Neuronal stem cell (in vitro differentiated cells): ENCODE measurements around the gene PAOX.

Experiments
- DNase-seq: peaks from one replicate; pipeline ENCODE4 v3.0.0-alpha.2; 2013; ENCODE audit warnings: low spot score
- H2AFZ ChIP-seq: one replicate; pipeline ENCODE4 v1.6.1; 2013; ENCODE audit warnings: mild to moderate bottlenecking, low read length, inconsistent platforms
- H2AK5ac ChIP-seq: 2 replicates; pipeline ENCODE4 v1.6.1; 2013; ENCODE audit warnings: low read depth, mild to moderate bottlenecking, inconsistent platforms, low read length, moderate library complexity, mixed read lengths
- H2BK120ac ChIP-seq: 2 replicates; pipeline ENCODE4 v1.6.1; 2013; ENCODE audit warnings: low read depth, mild to moderate bottlenecking, inconsistent platforms, low read length, moderate library complexity, mixed read lengths
- H2BK12ac ChIP-seq: one replicate; pipeline ENCODE4 v1.6.1; 2013; ENCODE audit warnings: low read length, inconsistent platforms
- H2BK15ac ChIP-seq: 2 replicates; pipeline ENCODE4 v1.6.1; 2013; ENCODE audit warnings: mild to moderate bottlenecking, low read length, inconsistent platforms, mixed read lengths
- H2BK5ac ChIP-seq: one replicate; pipeline ENCODE4 v1.6.1; 2013; ENCODE audit warnings: inconsistent platforms, mild to moderate bottlenecking, low read length, moderate library complexity
- H3K14ac ChIP-seq: one replicate; pipeline ENCODE4 v1.6.1; 2013; ENCODE audit warnings: low read length, inconsistent platforms
- H3K18ac ChIP-seq: 2 replicates; pipeline ENCODE4 v1.6.1; 2013; ENCODE audit warnings: low read length, inconsistent platforms
- H3K23ac ChIP-seq: 2 replicates; pipeline ENCODE4 v1.6.1; 2013; ENCODE audit warnings: low read depth, mild to moderate bottlenecking, mixed read lengths, low read length, inconsistent platforms; ENCODE audit not compliant: poor library complexity
- H3K27ac ChIP-seq: replicated peaks from 3 replicates; pipeline ENCODE4 v1.5.1; 2013; ENCODE audit warnings: low read length, inconsistent platforms
- H3K27me3 ChIP-seq, 3 experiments: 2 replicates each; pipeline ENCODE4 v1.6.1; 2013; ENCODE audit warnings: low read length in 3 of 3, mild to moderate bottlenecking in 2 of 3, inconsistent platforms in 1 of 3, low read depth in 1 of 3, mixed read lengths in 1 of 3, moderate library complexity in 1 of 3; ENCODE audit not compliant: control insufficient read depth in 3 of 3, insufficient read depth in 3 of 3
- H3K36me3 ChIP-seq, 2 donors: replicated peaks in 1 of 2; 2 replicates each; pipeline ENCODE4 v1.6.1; 2013; ENCODE audit warnings: low read length in 2 of 2; ENCODE audit not compliant: control insufficient read depth in 2 of 2, insufficient read depth in 2 of 2
- H3K4ac ChIP-seq: 2 replicates; pipeline ENCODE4 v1.6.1; 2013; ENCODE audit warnings: inconsistent platforms, mild to moderate bottlenecking, low read length, moderate library complexity
- H3K4me1 ChIP-seq, 2 donors: 1 replicate in 1 of 2; 2 replicates in 1 of 2; pipeline ENCODE4 v1.6.1; 2013; ENCODE audit warnings: low read length in 2 of 2, low read depth in 1 of 2; ENCODE audit not compliant: control insufficient read depth in 2 of 2, insufficient read depth in 1 of 2
- H3K4me2 ChIP-seq: one replicate; pipeline ENCODE4 v1.6.1; 2013; ENCODE audit warnings: mild to moderate bottlenecking, low read length, inconsistent platforms; ENCODE audit not compliant: insufficient read depth, poor library complexity, severe bottlenecking
- H3K4me3 ChIP-seq, 2 donors: 2 replicates each; pipeline ENCODE4 v1.5.1; 2013; ENCODE audit warnings: low read length in 2 of 2, mild to moderate bottlenecking in 2 of 2, inconsistent platforms in 1 of 2, moderate library complexity in 1 of 2
- H3K79me1 ChIP-seq: one replicate; pipeline ENCODE4 v1.6.1; 2013; ENCODE audit warnings: low read depth, mild to moderate bottlenecking, inconsistent platforms, low read length, moderate library complexity
- H3K9ac ChIP-seq: one replicate; pipeline ENCODE4 v1.6.1; 2013; ENCODE audit warnings: mild to moderate bottlenecking, low read depth, low read length, inconsistent platforms; ENCODE audit not compliant: poor library complexity
- H3K9me3 ChIP-seq, 2 donors: replicated peaks in 1 of 2; 2 replicates each; pipeline versions ENCODE3 to v1.6.1; 2013; ENCODE audit warnings: low read length in 2 of 2, mild to moderate bottlenecking in 2 of 2, inconsistent platforms in 1 of 2, low read depth in 1 of 2, mixed read lengths in 1 of 2, moderate library complexity in 1 of 2; ENCODE audit not compliant: control insufficient read depth in 2 of 2, insufficient read depth in 1 of 2
- H4K8ac ChIP-seq: one replicate; pipeline ENCODE4 v1.6.1; 2013; ENCODE audit warnings: low read depth, mild to moderate bottlenecking, inconsistent platforms, low read length, moderate library complexity
- H4K91ac ChIP-seq: one replicate; pipeline ENCODE4 v1.6.1; 2013; ENCODE audit warnings: low read length, low read depth, mild to moderate bottlenecking, inconsistent platforms; ENCODE audit not compliant: poor library complexity
- WGBS, 2 donors: extraction: QIAGEN DNeasy Blood & Tissue Kit; methylation state at CpG; one replicate each; pipeline ENCODE4 v1.1.7; 2013; ENCODE audit warnings: missing lambda C conversion rate in 2 of 2, mixed read lengths in 1 of 2; ENCODE audit not compliant: insufficient read length in 2 of 2, insufficient replicate concordance in 1 of 2; ENCODE audit errors: extremely low coverage in 2 of 2; 5-methylcytosine and 5-hydroxymethylcytosine counted together

The PAOX gene

DNA sequence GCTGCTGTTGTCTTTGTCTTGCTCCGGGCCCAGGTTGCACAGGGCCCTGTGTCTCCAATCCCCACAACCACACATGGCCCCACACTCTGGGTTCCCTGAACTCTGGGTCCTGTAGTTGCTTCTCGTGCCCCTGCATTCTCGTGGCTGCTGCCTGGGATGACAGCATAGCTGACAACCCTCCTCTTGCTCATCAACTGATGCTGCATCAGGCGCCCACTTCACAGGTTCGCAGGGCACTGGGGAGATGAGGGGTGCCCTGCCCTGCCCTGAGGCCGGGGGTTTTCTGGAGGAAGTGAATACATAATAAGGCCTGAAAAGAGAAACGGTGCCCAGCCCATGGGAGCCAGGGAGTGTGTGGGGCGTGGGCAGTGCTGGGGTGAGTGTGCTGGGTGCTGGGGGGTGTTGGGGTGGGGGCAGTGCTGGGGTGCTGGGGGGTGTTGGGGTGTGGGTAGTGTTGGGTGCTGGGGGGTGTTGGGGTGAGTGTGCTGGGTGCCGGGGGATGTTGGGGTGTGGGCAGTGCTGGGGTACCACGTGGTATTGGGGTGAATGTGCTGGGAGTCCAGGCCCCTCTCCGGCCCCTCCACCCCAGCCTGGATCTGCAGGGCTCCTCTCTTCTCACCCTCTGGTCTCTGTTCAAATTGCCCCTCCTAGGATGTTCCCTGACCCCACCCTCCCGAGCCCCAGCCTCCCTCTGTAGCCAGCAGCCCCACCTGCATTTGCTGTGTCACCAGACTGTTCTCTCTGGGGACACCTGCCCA lies 12.9 kb downstream of the PAOX start:
- H3K4ac ChIP-seq, result no peak overlapping the region
- H4K8ac ChIP-seq, result no peak overlapping the region
- no peak overlapping the region for H3K23ac ChIP-seq
- no peak overlapping the region for H2BK12ac ChIP-seq
- H2AK5ac ChIP-seq, result no peak overlapping the region
- no peak overlapping the region for H3K18ac ChIP-seq
- no peak for DNase-seq
- no peaks in the 10 kb centered on the region for H3K9me3 ChIP-seq
- H3K4me3 ChIP-seq, result peak overlapping the region in 1 of 2 donors; percentile 32
- H3K14ac ChIP-seq, result no peak overlapping the region
- H3K4me1 ChIP-seq, result peaks cover 0 to 2% of the 10 kb centered on the region in 2 donors
- peaks cover 1% of the 10 kb centered on the region for H3K79me1 ChIP-seq
- no peak overlapping the region for H2BK15ac ChIP-seq
- H4K91ac ChIP-seq, result no peak overlapping the region
- no peak overlapping the region for H2BK120ac ChIP-seq
- no peak overlapping the region for H3K27ac ChIP-seq
- no peaks in the 10 kb centered on the region for H3K27me3 ChIP-seq
- peaks cover 6 to 18% of the 10 kb centered on the region in 2 donors for H3K36me3 ChIP-seq
- no CpG with 5 or more reads among the region's 12 CpGs for WGBS, 2 donors
- H3K9ac ChIP-seq, result no peak overlapping the region
- H2AFZ ChIP-seq, result no peak overlapping the region
- H2BK5ac ChIP-seq, result no peak overlapping the region
- H3K4me2 ChIP-seq, result no peak overlapping the region

DNA sequence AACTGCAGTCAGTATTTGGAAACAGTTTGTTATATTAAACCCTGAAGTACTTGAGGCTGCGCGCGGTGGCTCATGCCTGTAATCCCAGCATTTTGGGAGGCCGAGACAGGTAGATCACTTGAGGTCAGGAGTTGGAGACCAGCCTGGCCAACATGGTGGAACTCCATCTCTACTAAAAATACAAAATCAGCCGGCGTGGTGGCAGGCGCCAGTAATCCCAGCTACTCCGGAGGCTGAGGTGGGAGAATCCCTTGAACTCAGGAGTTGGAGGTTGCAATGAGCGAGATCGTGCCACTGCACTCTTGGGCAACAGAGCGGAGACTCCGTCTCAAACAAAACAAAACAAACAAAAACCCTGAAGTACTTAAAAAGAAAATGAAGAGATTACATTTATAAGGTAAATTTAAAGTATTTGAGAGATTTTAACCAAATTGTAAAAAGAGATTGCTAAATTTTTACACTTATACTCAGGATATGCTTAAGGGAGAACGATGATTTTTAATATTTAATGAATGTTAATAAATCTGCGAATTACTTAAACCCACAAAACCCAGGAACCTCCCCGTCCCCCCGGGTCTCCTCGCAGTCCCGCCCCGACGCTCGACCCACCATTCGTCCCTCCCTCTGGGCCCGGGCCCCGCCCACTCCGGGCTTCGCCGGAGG lies 14.5 kb downstream of the PAOX start:
- Histone ChIP-seq H3K4me1 (peaks cover 0 to 2% of the 10 kb centered on the region in 2 donors), H3K23ac (no peak overlapping the region), H3K4me2 (peak overlapping the region; percentile 14), H3K4me3 (peak overlapping the region in 1 of 2 donors; percentile 92), H3K18ac (peak overlapping the region; percentile 7), H3K27me3 (no peaks in the 10 kb centered on the region), H2BK12ac (no peak overlapping the region), H3K9ac (no peak overlapping the region), H3K27ac (peak overlapping the region; percentile 36), H4K91ac (no peak overlapping the region), H2AFZ (peak overlapping the region; percentile 95), H4K8ac (no peak overlapping the region), H2BK120ac (no peak overlapping the region), H3K79me1 (peaks cover 4% of the 10 kb centered on the region), H3K36me3 (peaks cover 12 to 31% of the 10 kb centered on the region in 2 donors), H3K9me3 (no peaks in the 10 kb centered on the region), H2AK5ac (no peak overlapping the region), H2BK15ac (no peak overlapping the region), H3K4ac (no peak overlapping the region), H2BK5ac (no peak overlapping the region), H3K14ac (no peak overlapping the region)
- DNase-seq, result peak; percentile 8
- WGBS, 2 donors, result no CpG with 5 or more reads among the region's 27 CpGs

DNA sequence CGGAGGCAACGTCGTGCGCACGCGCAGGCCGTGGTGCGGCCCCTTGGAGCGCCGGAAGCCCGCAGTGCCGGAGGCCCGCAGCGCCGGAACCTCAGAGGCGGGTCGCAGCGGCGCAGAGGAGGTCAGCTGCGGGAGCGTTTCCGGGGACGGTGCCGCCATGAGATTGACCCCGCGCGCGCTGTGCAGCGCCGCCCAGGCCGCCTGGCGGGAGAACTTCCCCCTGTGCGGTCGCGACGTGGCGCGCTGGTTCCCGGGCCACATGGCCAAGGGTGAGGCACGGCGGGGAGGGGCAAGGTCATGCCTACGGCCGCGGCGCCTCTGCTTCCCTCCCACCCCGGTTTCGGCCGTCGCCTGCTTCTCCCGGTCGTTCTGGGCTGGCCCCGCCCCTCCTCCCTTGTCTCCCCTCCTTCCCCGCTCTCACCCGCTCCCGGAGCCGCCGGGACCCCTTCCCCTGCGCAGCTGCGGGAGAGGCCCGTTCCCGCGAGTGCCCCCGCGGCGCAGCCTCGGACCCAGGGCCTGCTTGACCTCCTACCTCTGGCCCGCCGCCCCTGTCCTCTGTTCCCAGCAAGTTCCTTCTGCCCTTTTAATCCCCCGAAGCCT lies 15.1 kb downstream of the PAOX start, which contains the start of gene MTG1:
Gene MTG1 (plus strand): TSS at position 94 of the 600 bp plus-strand sequence. CDS start 64 bp downstream, at position 158.
- Histone ChIP-seq H3K36me3 (peaks cover 13 to 37% of the 10 kb centered on the region in 2 donors), H4K91ac (no peak within 1 kb of the TSS), H3K23ac (peak within 1 kb of the TSS; percentile 100), H3K4me1 (peaks cover 0 to 2% of the 10 kb centered on the region in 2 donors), H2BK5ac (peak within 1 kb of the TSS; percentile 91), H2BK12ac (no peak within 1 kb of the TSS), H4K8ac (peak within 1 kb of the TSS; percentile 45), H3K14ac (peak within 1 kb of the TSS; percentile 82), H3K4me3 (peak within 1 kb of the TSS; percentile 92 to 100), H2BK120ac (no peak within 1 kb of the TSS), H2BK15ac (no peak within 1 kb of the TSS), H2AFZ (peak within 1 kb of the TSS; percentile 95), H2AK5ac (no peak within 1 kb of the TSS), H3K27ac (peak within 1 kb of the TSS; percentile 90), H3K4ac (no peak within 1 kb of the TSS), H3K9ac (peak within 1 kb of the TSS; percentile 98), H3K18ac (peak within 1 kb of the TSS; percentile 99), H3K4me2 (peak within 1 kb of the TSS; percentile 69), H3K27me3 (no peaks in the 10 kb centered on the region), H3K9me3 (no peaks in the 10 kb centered on the region), H3K79me1 (peaks cover 4% of the 10 kb centered on the region)
- DNase-seq, result peak; percentile 93
- whole genome bisulfite sequencing, 2 donors, result no CpG with 5 or more reads among the region's 69 CpGs

DNA sequence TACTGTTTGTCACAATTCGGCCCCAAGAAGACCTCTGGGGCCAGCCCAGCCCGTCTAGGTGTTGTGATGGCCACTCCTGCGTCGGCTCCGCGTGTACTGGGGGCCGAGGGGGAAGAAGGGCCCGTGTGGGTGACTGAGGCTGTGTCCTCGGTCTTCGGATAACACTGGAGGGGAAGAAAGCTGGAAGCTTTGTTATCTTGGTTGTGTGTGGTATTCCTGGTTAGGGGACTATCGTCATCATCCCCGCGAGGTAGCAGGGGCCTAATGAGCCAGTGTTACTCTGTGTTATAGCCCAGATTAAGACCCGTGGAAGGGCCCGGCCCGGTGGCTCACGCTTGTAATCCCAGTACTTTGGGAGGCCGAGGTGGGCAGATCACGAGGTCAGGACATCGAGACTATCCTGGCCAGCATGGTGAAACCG lies 15.7 kb downstream of the PAOX start:
- Histone ChIP-seq H3K4me1 (peaks cover 0 to 2% of the 10 kb centered on the region in 2 donors), H3K4me2 (peak overlapping the region; percentile 69), H3K27ac (no peak overlapping the region), H4K91ac (no peak overlapping the region), H2AK5ac (no peak overlapping the region), H2BK15ac (no peak overlapping the region), H3K14ac (no peak overlapping the region), H3K23ac (no peak overlapping the region), H2BK12ac (no peak overlapping the region), H3K4me3 (peak overlapping the region; percentile 92 to 100), H3K36me3 (peaks cover 18 to 44% of the 10 kb centered on the region in 2 donors), H3K27me3 (no peaks in the 10 kb centered on the region), H3K18ac (no peak overlapping the region), H4K8ac (peak overlapping the region; percentile 45), H3K9me3 (no peaks in the 10 kb centered on the region), H3K9ac (no peak overlapping the region), H2AFZ (peak overlapping the region; percentile 95), H3K4ac (no peak overlapping the region), H2BK120ac (no peak overlapping the region), H2BK5ac (no peak overlapping the region), H3K79me1 (peaks cover 4% of the 10 kb centered on the region)
- no peak for DNase-seq
- WGBS, 2 donors, result no CpG with 5 or more reads among the region's 21 CpGs
